ENCODE measurements around the gene TMED5. TPM values are rescaled to one million over a fixed set of nuclear protein-coding genes. Genes with fewer than 3 reads are reported as not detected.

TMED5 gene
- total RNA-seq, 4 donors from 2014 or later = 57.2 to 189 (median 136) TPM

DNA sequence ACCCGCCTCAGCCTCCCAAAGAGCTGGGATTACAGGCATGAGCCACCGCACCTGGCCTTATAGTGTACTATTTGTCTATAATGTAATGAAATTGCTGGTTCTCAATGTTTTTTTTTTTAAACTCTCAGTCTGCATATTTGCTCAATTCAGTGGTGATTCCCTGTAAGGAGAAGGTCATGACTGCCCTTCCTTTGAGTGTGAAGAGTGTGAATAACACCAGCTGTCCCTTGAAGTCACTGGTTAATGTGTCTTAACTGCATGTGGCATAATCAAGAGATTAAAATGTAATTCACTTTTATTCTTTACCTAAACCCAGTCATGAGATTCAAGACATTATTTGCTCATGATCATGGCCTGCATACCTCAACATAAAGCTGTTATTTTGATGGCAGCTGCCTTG is 70.6 kb downstream of the TMED5 start:
- no peak for ATAC-seq (ENCODE audit: low FRiP score)
- no peak for DNase-seq (ENCODE audit: low spot score)
- TF ChIP-seq, protein P1, sequence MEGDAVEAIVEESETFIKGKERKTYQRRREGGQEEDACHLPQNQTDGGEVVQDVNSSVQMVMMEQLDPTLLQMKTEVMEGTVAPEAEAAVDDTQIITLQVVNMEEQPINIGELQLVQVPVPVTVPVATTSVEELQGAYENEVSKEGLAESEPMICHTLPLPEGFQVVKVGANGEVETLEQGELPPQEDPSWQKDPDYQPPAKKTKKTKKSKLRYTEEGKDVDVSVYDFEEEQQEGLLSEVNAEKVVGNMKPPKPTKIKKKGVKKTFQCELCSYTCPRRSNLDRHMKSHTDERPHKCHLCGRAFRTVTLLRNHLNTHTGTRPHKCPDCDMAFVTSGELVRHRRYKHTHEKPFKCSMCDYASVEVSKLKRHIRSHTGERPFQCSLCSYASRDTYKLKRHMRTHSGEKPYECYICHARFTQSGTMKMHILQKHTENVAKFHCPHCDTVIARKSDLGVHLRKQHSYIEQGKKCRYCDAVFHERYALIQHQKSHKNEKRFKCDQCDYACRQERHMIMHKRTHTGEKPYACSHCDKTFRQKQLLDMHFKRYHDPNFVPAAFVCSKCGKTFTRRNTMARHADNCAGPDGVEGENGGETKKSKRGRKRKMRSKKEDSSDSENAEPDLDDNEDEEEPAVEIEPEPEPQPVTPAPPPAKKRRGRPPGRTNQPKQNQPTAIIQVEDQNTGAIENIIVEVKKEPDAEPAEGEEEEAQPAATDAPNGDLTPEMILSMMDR (IDR thresholded peaks at IDR 0.05) = no peak

DNA sequence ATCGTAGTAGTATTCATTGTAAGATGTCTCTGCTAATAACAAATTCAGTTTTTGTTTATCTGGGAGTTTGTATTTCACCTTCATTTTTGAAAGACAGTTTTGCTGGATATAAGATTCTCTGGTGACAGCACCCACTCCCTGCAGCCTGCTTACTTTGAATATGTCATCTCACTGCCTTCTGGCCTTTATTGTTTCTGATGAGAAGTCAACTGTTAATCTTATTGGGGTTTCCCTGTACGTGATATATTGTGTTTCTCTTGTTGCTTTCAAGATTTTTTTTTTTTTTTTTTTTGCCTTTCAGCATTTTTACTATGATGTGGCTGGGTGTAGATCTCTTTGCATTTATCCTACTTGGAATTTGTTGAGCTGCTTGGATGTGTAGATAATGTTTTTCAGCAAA is 71.9 kb downstream of the TMED5 start:
- TF ChIP-seq, protein P1 (IDR thresholded peaks at IDR 0.05) = no peak
- no peak for ATAC-seq (ENCODE audit: low FRiP score)
- no peak for DNase-seq (ENCODE audit: low spot score)

DNA sequence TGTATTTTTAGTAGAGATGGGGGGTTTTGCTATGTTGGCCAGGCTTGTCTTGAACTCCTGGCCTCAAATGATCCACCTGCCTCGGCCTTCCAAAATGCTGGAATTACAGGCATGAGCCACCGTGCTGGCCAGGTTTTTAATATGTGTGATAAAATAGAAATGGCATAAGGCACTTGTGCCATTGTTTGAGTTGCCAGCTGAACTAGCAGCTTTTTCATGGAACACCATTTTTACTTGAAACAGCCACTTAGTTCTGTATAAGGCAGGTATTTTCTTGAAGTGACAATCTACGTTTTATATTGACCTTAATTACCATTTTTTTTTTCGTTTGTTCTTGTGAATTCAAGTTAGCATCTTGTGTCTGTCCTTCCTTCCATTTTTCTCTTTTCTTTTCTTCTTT is 72.8 kb downstream of the TMED5 start:
- TF ChIP-seq, protein P1 (IDR thresholded peaks at IDR 0.05) = no peak
- no peak for DNase-seq (ENCODE audit: low spot score)
- ATAC-seq (ENCODE audit: low FRiP score) = no peak

DNA sequence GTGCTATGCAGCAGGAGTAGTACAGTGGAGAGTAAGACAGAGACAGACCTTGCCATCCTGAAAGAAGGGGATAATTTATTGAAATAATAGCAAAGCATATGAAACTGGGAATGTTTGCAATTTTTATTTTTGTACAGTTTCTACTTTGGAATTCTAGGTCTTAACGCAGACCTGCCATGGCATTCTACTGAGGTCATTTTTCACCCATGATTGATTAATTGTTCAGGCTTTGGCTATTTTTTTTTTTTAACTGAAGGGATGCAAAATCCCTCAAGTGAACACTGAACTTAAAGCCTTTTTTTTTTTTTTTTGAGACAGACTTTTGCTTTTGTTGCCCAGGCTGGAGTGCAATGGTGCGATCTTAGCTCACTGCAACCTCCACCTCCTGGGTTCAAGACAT is 74.0 kb downstream of the TMED5 start:
- ATAC-seq (ENCODE audit: low FRiP score) (no peak), DNase-seq (ENCODE audit: low spot score) (no peak)
- TF ChIP-seq, protein P1 (IDR thresholded peaks at IDR 0.05) = no peak

DNA sequence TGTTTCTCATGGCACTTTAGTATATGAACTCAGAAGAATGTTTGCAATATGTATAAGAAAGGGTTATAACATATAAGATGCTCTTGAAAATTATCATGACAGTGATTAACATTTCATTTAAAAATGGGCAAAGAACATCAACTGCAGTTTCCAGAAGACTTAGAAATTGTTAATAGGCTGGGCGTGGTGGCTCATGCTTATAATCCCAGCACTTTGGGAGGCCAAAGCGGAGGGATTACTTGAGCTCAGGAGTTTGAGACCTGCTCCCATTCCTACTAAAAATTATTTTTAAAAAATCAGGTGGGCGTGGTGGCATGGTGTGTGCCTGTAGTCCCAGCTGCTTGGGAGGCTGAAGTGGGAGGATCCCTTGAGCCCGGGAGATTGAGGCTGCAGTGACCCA is 78.1 kb downstream of the TMED5 start:
- ATAC-seq (ENCODE audit: low FRiP score) = no peak
- TF ChIP-seq, protein P1 (IDR thresholded peaks at IDR 0.05) = no peak
- no peak for DNase-seq (ENCODE audit: low spot score)

Small RNA genes within 50 kb of the gene (small RNA-seq; reads per million reads assigned to genes)
- not detected for gene AC126124.1

Other genes with a start within 250 kb of the TMED5 start
- gene DIPK1A, start 219.0 kb downstream of the TMED5 start, total RNA-seq = 10 to 100 TPM in 3 of 4 donors, 1 to 10 TPM in 1; 9.1 to 27.2 (median 18.3) TPM
- gene MTF2, start 101.1 kb downstream of the TMED5 start, total RNA-seq = 10 to 100 TPM in 3 of 4 donors, 1 to 10 TPM in 1; 8.4 to 27.6 (median 14.1) TPM
- 10 to 100 TPM in 2 of 4 donors, 1 to 10 TPM in 2; 8.2 to 12.6 (median 10.1) TPM for gene CCDC18, start 311 bp upstream of the TMED5 start, total RNA-seq
- 10 to 100 TPM; 21.4 to 31.9 (median 27.7) TPM for gene DR1, start 165.5 kb upstream of the TMED5 start, total RNA-seq